DLD1 (cell line): ENCODE results near the gene SND1.
"Not testable (repeated sequence)": the region's sequence is repeated elsewhere in the genome, so short reads cannot be mapped to it uniquely, and the experiment has no call there.

Experiments
- in situ Hi-C: cut with HindIII; loops from 2 replicates; pipeline ENCODE4 v1.10.0; 2017; ENCODE audit warnings: low sequenced_read_pairs

SND1 gene

DNA sequence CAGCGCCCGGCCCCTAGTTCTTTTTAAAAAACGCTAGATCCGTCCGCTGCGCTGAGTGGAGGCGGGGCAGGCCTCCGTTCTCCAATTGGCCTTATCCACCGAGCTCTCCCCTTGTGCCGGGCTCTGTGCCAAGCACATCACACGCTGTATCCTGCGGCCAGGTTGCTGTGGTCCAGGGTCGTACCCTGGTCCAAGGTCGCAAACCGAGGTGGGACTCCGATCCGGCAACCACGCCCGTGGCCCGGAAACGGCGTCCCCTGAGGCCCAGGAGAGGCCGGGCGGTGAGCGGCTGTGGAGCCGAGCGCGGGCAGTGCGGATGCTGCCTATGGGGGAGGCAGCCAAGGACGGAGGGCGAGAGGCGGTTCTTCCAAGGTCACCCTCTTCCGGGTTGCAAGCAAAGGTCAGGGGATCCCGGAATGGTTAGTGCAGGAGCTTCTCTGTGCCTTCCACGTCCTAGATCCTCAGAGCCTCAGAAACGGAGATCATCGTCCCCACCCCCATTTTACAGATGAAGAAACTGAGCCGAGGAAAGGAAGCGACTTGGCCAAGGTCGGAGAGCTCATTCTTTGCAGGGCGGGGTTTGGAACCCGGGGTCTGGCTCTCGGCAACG, 451.6 kb downstream of the SND1 start:
- in situ Hi-C loops, result no loop called here

DNA sequence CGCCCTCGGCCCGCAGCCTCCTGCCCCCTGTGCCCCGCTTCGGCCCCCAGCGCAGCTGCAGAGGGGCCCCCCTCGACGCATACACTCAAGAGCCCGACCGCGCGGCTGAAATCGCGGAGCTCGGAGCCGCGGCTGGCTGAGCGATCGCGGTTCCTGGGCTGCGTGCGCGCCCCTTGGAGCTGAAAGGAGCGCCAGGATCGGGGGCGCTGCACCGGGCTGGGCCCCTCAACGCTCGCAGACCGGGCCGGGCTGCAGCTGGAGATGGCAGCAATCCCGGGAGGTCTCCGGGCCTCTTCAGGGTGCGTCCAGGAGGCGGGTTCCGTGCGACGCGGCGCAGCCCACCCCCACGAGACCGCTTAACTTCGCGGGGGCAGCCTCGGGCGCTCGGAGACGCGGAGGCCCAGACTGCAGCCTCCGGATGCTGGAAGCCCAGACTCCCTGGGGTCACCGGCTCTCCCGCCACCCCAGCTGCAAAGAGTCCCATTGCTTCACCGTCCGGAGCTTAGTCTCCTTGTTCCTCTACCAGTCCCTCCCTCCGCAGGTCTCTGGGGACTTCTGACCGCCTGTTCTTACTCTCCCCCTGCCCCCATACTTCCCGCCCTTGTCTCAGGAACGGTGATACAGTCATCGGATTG, 452.2 kb downstream of the SND1 start:
- in situ Hi-C loops, result no loop called here

DNA sequence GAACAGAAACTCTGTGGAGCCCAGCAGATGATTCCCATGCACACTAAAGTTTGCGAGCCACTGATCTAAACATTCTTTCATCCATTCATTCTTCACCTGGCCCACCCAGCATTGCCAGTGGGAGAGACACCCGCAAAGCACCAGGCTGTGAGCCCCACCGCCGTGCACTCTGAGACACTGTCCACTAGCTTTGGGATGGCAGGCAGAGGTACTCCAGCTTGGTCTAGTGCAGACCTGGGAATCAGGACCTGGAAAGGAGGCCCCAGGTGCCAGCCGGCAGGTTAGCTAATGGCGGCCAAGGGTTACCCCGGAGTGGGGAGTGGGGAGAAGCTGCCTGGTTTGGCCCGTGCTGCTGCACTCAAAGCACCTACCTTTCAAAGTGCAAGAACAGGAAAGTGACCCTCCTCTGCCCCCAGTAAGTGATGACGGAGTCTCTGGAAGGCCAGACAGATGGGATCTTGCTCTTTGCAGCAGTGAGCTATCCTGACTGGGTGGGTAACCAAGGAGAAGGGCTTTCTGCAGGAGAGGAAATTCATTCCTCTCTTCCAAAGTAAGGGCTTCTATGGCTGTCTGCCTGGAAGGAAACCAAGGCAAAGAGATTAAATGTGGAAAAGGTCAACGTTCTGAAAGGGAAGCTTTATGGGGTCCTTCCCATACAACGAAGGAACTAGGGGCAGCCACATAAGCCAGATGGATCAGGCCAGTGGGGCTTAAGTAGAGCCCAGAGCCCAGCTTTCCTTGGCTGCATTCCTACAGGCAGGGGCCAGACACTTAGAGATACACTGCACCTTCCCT, 453.4 kb downstream of the SND1 start:
- in situ Hi-C loops, result no loop called here

DNA sequence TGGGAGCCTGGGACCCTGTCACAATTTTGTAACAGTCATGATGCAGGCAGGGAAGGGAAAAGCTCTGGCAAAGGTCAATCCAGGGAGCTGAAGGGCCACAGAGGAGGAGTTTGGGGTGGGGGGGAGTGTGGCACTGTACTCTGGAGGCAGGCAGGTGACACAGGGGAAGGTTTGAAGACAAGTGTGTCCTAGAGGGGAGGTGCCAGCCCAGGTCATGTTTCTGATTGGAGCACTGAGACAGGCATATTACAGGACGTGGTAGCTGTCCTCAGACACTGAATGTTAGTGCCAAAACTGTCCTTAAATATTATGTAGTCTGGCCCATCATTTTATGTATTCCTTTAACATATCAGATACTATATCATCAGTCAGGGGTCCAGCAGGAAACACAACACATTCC, 454.8 kb downstream of the SND1 start:
- in situ Hi-C loops, result no loop called here

DNA sequence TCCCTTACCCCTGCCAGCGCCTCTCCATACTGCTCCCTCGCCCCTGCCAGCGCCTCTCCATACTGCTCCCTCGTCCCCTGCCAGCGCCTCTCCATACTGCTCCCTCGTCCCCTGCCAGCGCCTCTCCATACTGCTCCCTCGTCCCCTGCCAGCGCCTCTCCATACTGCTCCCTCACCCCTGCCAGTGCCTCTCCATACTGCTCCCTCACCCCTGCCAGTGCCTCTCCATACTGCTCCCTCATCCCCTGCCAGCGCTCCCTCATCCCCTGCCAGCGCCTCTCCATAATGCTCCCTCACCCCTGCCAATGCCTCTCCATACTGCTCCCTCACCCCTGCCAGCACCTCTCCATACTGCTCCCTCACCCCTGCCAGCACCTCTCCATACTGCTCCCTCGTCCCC, 455.5 kb downstream of the SND1 start:
- in situ Hi-C loops, result not testable (repeated sequence)

DNA sequence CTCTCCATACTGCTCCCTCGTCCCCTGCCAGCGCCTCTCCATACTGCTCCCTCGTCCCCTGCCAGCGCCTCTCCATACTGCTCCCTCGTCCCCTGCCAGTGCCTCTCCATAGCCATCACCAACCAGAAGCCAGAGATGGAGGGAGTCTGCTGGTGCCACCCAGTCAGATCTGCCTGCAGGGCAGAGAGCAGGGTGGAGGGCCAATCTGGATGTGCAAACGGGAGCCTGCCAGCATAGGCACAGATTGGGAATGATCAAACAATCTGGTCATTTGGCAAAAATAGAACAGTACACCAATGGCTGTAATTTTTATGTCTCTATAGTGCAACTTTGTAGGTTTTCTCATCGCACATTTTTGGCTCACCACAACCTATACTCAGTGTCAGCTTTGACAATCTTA, 456.1 kb downstream of the SND1 start:
- in situ Hi-C loops, result no loop called here

DNA sequence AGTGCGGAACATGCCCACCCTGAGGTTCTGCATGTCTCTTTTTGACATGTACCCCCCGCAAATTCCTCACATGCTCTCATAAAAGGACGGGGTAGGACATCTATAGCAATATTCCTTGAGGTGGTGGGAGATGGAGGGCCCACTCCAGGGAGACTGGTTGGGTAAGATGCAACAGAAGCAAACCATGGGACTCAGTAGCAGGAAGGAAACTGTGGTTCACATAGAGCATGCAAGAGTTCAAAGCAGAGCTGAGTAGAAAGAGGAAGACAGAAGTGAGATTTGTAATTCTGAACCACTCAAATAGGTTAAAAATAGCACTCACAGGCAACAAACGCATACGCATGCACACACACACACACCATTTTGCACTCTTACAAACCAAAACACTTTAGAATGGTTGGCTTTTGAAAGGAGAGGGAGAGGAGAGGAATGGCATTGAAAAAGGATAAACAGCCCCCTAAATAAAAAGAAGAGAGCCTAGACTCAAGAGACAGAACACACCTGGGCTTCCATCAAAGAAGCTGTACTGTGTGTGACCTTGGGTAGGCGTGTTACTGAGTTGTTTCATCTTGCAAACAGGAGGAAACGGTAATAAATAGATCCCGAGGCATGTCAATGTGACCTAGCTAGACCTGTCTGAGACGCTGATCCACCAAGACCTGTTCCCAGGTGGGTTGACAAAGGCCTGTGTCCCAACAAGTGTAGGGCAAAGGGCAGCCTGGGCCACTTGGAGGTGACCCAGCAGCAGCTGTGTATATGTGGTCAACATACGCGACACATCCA, 456.8 kb downstream of the SND1 start:
- in situ Hi-C loops, result no loop called here

DNA sequence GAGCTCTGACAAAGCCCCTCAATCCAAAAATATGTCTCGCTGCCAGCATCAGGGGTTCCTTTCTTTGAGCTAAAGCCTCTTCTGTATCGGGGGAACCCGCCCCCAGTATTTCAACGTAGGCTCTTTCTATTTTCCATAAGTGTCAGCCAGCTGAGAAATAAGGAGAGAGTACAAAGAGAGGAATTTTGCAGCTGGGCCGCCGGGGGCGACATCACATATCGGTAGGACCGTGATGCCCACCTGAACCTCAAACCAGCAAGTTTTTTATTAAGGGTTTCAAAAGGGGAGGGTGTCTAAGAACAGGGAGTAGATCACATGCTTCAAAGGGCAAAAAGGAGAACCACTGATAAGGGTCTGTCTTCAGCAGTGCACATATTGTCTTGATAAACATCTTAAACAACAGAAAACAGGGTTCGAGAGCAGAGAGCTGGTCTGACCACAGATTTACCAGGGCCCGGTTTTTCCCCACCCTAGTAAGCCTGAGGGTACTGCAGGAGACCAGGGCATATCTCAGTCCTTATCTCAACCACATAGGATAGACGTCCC, 457.5 kb downstream of the SND1 start:
- in situ Hi-C loops, result not testable (repeated sequence)

DNA sequence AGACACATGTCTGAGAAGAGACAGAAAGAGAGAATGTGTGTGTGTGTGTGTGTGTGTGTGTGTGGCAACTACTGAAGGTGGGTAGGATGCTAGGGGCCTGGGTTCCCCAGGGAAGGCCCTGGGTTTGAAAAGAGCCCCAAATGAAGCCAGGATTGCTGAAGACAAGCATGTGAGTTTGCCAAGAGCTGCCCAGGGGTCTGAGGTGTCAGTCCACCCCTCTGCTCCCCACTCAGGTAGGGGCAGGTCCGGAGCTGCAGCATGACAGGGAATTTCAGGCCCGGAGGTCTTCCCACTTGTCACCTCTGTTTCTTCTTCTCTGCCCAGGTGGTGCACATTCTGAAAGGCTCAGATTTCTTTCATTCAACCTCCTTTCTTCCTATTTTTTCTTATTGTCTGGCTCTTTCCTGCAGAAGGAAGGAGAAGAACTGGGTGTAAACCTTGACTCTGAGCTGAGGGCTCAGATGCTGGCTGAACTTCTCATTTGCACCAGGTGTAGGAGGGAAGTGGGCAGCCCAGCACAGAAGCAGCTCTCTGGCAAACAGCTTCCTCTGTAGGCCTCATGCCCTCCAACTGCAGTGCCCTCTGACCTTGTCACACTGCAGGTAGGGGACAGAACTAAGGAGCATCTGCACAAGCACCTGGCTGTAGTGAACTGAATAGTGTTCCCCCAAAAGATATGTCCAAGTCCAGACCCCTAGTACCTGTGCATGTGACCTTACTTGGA, 458.8 kb downstream of the SND1 start:
- in situ Hi-C loops, result no loop called here

DNA sequence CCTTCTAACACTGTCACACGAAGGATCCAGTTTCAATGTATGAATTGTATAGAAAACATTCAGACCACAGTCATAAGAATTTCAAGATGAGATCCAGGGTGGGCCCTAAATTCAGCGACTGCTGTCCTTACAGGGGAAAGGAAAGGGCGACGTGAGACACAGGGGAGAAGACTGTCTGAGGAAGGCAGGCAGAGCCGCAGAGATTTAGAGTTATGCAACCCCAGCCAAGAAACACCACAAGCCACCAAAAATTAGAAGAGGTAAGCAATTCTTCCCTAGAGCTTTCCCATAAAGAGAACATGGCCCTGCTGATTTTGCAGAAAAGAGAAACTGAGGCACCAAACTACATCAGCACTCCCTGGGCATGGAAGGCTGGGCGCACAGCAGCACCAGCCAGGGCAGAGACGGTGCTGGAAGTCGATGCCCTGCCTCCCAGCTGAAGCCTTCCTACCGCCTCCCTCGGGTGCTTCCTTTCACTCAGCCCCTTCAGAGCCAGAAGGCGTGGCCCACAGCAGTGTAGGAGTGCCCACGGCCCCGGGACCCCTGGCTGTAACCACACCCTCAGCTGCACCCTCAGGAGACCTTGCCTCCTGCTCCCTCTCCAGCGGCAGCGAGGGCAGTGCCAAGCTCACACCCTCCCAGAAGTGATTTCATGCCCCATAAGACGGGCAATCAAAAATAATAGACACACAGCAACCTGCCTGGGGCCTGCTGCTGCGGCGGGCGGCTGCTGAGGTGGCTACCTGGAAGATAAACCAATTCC, 460.2 kb downstream of the SND1 start:
- in situ Hi-C loops, result no loop called here

DNA sequence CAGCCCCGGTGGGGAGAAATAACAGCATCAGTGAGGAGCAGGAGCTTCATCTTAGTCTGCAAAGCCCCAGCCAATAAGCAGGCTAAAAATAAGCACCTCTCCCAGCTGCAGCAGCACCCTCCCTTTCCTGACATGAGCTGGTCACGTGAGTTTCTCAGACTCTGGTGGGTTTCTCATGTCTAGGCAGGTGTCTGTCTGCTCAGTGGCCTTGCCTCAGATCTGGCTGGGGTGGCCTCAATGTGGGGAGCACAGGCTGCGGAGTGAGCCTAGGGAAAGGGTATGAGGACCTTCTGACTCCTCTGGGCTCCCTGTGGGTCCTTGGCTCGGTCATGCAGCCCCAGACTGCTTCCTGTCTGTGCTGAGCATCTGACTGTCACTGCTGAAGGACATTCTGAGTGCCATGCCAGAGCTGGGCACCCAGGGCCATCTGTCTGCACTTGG, 460.8 kb downstream of the SND1 start:
- in situ Hi-C loops, result no loop called here

DNA sequence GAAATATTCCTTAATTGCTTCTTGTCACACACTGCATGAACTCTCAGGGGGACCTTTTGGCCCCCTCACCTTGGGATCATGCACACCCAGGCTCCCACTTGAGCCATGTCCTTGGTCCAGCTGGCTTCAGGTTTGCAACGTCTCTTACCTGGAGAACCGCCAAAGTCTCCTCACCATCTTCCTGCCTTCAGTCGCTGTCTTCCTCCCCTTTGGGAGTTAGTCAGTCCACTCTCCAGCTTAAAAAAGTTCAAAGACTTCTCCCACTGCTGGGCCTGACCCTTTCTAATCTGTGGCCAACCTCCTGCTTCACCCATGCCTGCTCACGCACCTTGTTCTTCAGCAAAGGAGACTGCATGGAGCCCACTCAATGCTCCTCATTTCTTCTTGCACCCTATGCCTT, 461.8 kb downstream of the SND1 start:
- in situ Hi-C loops, result no loop called here

DNA sequence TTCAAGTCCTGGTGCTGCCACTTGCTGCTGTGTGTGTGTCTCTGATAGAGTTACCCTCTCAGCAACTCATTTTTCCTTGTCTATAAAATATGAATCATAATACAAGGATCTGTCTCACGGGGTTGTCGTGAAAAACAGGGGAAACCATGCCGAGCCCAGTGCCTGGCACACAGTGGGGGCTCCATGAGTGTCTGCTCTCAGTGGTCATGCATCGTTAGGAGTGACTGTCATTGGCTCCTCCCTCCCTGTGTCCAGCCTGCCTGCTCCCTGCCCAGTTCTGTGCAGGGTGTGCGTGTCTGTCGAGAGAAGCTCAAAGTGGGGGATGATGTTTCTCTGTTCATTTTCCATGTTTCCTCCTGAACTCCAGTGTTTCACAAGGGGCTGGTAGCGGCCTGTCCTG, 462.8 kb downstream of the SND1 start:
- in situ Hi-C loops, result no loop called here

DNA sequence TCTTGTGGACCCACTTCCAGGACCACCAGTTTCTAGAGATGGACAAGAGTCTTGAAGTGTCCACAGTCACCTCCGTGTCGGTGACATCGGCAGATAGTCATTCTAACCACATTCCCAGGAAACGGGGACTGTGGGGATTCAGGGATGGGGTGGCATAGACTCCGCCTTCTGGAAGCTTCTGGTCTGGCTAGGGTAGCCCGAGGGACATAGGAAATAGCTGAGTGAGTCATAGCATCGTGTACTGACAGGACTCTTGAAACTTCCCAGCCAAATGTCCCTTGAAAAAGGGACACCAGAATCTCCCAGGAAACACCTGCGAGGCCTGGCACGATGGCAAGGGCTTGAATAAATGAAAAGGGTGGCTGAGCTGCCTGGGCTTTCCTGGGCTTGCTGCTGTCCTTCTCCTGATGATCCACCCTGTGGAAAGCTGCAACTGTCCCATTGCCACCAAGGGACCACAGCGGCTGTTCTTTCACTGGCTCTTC, 463.4 kb downstream of the SND1 start:
- in situ Hi-C loops, result no loop called here

DNA sequence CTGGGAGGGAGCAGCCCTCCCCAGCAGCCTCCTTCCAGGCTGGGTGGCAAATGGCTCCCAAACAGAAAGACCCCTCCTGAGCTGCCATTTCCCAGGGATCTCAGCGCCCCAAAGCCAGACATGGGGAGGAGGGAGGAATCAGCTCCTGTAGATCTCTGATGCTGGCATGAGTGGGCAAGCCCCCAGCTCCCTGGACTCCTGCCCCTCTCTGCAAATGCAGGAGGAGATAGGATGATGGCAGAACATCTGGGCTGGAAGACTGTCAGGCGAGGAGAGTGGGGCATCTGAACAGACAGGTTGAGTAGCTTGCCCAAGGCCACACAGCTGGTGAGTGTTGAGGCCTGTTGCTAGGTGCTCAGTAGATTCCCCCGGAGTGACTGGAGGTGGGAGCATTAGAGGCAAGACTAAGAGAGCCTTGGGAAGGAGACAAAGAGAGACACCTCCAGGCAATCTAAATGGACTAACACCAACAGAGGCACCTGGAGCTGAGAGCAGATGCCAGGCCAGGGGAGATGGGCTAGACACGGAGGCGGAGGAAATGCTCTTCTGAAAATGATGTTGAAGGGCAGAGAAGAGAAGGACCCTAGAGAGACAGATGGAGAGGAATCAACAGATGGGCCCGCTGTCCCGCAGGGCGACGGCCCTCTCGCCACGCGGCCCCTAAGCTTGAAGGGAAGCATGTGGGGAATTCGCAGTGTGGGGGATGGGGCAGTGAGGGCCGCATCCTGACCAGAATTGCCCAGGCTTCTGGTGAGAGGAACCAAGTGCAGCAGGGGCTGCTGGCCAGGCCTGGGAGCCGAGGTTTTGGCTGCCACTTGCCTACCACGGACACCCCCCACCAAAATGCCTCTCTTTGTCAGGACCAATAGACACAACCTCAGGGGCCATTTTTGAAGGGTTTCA, 464.1 kb downstream of the SND1 start:
- in situ Hi-C loops, result no loop called here

DNA sequence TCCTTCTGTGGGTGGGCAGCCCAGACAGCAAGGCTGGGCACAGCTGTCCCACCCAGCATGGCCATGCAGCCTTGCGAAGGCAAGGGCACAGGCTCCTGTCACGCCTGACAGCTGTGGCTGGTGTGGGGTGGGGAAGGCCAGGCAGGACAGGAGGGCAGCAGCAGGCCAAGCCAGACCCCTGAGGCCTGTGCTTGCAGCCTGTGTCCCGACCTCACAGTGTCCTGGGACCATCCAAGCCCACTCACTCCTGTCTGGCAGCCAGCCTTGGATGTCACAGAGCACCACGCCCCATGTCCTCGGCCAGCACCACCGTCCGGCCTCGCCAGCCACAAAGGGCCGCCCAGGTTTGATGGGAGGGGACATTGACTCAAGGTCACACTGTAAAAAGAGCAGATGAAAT, 464.7 kb downstream of the SND1 start:
- in situ Hi-C loops, result no loop called here

DNA sequence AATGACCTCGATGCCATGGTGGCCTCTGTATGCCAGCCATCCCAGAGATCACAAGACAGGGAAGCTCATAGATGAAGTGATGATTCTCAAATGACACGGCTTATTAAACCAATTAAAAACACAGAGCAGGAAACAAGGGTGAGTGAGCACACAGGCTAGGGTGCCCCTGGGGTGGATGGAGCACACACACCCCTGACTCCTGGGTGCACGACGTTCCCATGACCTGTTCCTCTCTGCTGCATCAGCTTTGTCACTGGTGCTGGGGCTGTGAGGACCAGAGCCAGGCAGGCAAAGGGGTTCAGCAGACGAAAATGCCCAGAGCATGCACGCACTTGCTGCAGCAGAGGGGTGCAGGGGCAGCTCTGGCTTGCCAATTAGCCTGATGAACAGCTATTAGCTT, 465.7 kb downstream of the SND1 start:
- in situ Hi-C loops, result no loop called here

DNA sequence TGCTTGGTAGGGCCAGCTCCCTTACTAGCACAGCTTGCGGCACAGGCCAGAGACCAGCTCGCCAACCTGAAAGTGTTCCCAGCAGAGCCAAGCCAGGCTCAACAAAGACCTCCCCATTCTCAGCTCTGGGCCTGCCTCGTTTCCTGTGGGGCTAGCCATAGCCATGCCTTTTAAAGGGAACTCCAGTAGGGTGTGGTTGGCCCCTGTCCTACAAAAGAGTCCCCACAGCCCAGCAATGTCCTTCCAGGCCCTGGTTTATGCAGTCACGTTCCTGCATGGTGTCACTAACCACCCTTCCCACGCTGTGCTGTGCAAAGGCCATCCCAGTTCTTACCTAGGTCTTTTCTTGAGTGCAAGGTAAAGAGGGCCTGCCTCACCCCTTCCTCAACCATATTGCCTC, 467.0 kb downstream of the SND1 start:
- in situ Hi-C loops, result no loop called here

DNA sequence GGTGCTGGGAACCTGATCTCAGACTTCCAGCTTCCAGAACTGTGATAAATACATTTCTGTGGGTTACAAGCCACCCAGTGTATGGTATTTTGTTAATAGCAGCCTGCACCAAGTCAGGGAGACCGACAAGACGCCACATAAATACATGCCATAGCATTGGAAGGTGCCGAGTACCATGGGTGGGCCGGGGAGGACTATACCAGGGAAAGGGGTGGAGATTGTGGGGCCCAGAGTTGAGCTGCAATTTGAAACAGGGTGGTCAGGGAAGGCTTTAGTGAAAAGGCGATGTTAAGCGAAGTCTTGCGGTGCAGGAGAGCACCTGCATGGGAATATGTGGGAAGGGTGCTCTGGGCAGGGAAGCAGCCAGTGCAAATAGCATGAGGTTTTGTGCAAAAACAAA, 468.1 kb downstream of the SND1 start:
- in situ Hi-C loops, result no loop called here
